Right ventricle myocardium superior (tissue), 1 donor: ENCODE data around the gene TRIM44. TPM values are rescaled to one million over a fixed set of nuclear protein-coding genes. Genes with fewer than 3 reads are reported as not detected.
"Not testable (repeated sequence)": the region's sequence is repeated elsewhere in the genome, so short reads cannot be mapped to it uniquely, and the experiment has no call there.

ENCODE experiments used
- ATAC-seq: fragments of 200-7000 bp; cut with Tn5 transposase; one replicate; pipeline ENCODE4 v1.9.1; 2020; ENCODE audit warnings: mild to moderate bottlenecking; ENCODE audit not compliant: poor library complexity
- DNase-seq: peaks from one replicate; pipeline ENCODE4 v3.0.0-alpha.2; 2020
- intact Hi-C: fragments of 100-400 bp; cut with DNase I; formaldehyde crosslinking; loops from one replicate; pipeline ENCODE4 v1.11.2; 2022
- total RNA-seq: library from RNA; stranded (reverse); fragmentation: NEBNext Ultra II Directional; extraction: Animal tissue kit (Norgen Biotek cat#: 25700); gene quantifications from one replicate; pipeline ENCODE4 v1.2.1, GENCODE V29; 2021
- donor health status: DM: no; HTN: yes; CAD: no; lungs with severe emphysema.

TRIM44 gene
- total RNA-seq, 1 donor from 2014 or later: 34.0 TPM

DNA sequence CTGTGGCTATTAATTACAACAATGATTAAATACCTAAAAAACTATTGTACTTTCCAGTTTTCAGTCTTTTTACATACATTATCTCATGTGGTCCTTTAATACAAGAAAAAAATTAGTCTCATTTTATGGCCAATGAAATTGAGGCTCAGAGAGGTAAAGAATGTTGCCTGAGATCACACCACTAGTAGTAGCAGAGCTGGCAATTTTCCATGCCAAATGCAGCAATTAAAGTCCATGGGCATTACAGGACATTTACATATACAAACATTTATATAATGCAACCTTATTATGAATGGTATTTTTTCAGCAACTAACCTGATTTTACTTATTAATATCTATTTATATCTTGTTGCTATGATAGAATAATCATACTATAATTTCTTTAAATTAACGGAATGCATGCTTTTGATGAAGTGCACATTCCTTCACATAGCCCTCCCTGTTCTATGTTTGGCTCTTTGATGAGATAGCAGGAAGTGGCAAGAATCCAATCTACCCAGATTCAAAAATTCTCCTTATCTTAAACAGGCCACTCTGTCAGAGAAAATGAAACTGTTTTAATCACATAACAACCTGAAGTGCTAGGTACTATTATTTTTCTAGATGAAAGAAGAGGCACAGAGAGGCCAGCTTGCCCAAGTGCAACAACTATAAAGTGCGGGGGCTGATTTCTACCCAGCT lies 160.4 kb downstream of the TRIM44 start:
- intact Hi-C loops: loop anchor here (5.0 to 10.0 kb wide), 2 partner anchors 208 to 309 kb away; partner anchors contain the start of gene FJX1
- DNase-seq: no peak
- ATAC-seq: no peak

DNA sequence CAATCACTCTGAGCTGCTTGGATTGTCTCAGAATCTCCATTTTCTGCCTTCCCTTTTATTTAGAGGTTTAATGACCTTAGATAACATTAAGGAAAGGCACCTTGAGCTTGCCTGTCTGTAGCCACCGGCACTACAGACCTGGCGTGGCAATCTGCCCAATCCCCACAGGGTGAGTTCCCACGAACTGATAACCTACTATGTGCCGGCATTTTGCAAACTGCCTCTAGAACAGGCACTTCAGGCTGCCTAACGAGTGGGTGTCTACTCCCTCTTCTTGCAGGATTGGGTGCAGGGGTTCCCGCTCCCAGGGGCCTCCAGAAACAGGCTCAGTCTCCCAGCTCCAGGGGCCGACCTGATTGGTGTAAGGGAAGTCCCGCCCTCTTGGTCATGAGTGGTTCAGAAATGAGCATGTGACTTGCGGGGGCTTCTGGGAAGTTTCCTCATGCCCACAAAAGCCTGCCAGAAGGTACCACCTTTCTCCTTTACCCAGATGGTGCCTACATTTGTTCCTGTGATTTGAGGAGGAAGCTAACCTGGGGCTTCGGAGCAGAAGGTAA lies 161.2 kb downstream of the TRIM44 start:
- intact Hi-C loops: loop anchor here (5.0 to 10.0 kb wide), 2 partner anchors 209 to 308 kb away; partner anchors contain the start of gene FJX1
- DNase-seq (no peak), ATAC-seq (no peak)

- intact Hi-C loops: loop anchor here (10.0 kb wide), 1 partner anchor 211 kb away; the partner anchor contains the start of gene FJX1
- no peak for ATAC-seq
These were observed 162.8 kb downstream of the TRIM44 start for GRCh38 chr11:35825386-35825785.

DNA sequence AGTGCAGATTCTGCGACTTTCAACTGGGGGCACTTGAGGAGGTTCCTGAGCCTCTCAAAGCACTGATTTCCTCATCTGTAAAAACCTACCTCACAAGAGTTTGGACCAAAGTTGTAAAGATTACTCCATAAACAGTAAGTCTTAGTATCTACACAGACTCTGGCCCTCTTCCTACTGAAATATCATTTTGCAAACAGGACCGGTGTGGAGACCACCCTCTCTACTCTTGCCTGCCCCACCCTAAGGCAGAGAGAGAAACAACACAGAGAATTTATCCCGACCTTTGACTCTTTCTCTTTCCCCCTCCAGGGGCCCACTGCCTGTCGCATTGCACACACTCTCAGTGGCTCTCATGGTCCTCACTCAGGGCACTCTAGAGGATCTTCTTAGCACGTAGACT lies 163.4 kb downstream of the TRIM44 start:
- intact Hi-C loops: loop anchor here (10.0 kb wide), 1 partner anchor 211 kb away; the partner anchor contains the start of gene FJX1
- DNase-seq (no peak), ATAC-seq (no peak)

More at GRCh38 chr11:35825386-35825785, 162.8 kb downstream of the TRIM44 start:
- DNase-seq: no peak

- intact Hi-C loops: loop anchor here (10.0 kb wide), 1 partner anchor 212 kb away; the partner anchor contains the start of gene FJX1
- ATAC-seq: no peak
These were observed 164.4 kb downstream of the TRIM44 start for GRCh38 chr11:35826949-35827348.

DNA sequence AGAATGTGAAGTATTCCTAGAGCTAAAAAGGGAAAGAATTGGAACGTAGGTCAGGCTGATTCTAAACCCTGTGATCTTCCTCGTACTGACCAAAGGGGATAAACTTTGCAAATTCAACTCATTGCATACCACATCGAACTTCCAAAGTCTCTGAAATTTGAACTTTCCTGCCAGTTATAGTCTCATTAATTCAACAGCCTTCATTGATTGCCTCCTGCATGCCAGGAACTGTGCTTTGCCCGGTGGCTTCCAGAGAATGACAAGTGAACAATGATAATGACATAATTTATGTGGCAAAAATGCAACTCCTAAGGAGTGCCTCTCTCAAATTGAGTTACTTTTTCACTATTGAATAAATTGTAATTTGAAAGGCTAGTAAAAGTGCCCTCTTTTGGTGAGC lies 173.6 kb downstream of the TRIM44 start:
- ATAC-seq (no peak), DNase-seq (no peak)
- intact Hi-C loops: no loop called here

More at GRCh38 chr11:35826949-35827348, 164.4 kb downstream of the TRIM44 start:
- DNase-seq: no peak

GRCh38 chr11:35838071-35838470 lies 175.5 kb downstream of the TRIM44 start:
- DNase-seq (no peak), ATAC-seq (no peak)
- intact Hi-C loops: no loop called here

DNA sequence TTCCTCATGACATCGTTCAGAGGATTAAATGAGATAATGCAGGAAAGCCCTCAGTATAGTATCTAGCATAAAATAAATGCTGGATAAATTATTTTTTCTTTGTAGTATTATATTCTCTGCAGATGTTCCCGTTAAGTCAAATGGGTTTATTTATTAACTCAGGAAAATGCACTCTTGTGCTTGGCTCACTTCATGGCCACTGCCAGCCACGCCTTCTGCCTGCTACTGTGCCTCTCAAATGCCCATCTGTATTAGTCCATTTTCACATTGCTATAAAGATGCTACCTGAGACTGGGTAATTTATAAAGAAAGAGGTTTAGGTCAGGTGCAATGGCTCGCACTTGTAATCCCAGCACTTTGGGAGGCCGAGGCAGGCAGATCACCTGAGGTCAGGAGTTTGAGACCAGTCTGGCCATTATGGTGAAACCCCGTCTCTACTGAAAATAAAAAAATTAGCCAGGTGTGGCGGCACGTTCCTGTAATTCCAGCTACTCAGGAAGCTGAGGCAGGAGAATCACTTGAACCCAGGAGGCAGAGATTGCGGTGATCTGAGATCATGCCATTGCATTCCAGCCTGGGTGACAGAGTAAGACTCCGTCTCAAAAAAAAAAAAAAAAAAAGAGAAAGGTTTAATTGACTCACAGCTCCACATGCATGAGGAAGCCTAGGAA lies 176.3 kb downstream of the TRIM44 start:
- ATAC-seq, intact Hi-C loops, DNase-seq: not testable (repeated sequence)

- DNase-seq (no peak), ATAC-seq (no peak)
- intact Hi-C loops: no loop called here
These were observed 177.0 kb downstream of the TRIM44 start for GRCh38 chr11:35839368-35840161.

DNA sequence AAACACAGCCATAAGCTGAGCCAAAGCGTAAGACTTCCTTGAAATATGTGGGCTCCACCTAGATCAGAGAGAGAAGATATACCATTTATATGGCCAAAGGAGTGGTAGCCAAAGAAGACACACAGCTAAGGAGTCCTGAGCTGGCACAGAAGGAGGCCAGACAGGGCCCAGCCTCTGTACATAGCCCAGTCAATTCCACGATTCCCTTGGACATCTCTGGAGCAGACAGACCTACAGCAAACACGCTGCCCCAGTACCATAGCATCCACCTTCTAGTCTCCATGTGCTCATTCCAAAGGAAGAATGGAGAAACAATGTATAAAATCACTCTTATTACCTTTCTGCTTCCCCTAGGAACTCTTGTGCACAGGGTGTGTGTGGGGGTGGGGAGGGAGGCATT lies 179.2 kb downstream of the TRIM44 start:
- ATAC-seq (no peak), DNase-seq (no peak)
- intact Hi-C loops: no loop called here

DNA sequence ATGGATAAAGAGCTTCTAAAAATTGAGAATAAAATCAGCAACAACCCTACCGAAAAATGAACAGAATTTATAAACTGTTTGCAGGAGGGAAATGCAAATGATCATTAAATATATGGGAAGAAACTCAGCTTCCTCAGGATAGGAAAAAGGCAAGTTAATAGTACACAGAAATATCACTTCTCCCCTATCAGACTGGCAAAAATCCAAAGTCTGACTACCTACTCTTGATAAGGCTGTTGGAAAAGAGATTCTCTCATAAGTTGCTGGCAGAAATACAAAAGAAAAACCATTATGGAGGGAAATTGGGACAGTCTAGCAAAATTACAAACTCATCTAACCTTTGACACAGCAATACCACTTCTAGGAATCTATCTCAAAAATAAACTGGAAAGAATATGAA lies 180.4 kb downstream of the TRIM44 start:
- DNase-seq (no peak), ATAC-seq (no peak)
- intact Hi-C loops: no loop called here

DNA sequence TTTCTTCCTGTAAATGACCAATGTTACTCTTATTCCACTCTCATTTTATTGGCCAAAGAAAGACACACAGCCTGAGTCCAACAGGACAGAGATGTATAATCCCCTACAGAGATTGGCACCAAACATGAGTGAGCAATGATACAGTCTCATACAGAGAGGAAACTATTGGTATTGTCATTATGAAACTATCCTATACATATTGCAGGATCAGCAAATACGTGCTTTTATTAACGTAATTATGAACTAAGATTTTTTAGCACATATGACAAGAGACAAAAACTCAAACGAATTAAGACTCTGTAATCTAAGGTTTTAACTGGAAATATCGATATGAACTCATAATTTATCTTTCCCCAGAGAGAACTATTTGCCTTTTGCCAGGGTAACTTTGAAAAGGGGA lies 182.0 kb downstream of the TRIM44 start:
- ATAC-seq (no peak), DNase-seq (no peak)
- intact Hi-C loops: no loop called here

DNA sequence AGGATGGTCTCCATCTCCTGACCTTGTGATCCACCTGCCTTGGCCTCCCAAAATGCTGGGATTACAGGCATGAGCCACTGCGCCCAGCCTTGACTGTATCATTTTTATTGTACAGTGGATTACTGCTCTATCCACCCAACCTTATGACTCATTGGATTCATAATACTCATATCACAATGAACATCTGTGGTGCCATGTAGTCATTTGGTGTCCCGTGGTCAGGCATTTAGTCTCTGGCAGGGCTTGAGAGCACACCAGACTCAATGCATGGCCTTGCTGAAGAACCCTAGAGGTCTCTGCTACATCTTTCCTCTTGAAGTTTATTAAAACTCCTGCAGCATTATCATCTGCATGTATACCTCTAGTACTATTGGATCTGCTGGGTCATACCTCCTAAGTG lies 183.3 kb downstream of the TRIM44 start:
- DNase-seq (no peak), ATAC-seq (no peak)
- intact Hi-C loops: no loop called here

- DNase-seq (no peak), ATAC-seq (no peak)
- intact Hi-C loops: no loop called here
These were observed 184.3 kb downstream of the TRIM44 start for GRCh38 chr11:35846874-35847273.

- intact Hi-C loops: no loop called here
- ATAC-seq (no peak), DNase-seq (no peak)
These were observed 184.9 kb downstream of the TRIM44 start for GRCh38 chr11:35847473-35847872.

DNA sequence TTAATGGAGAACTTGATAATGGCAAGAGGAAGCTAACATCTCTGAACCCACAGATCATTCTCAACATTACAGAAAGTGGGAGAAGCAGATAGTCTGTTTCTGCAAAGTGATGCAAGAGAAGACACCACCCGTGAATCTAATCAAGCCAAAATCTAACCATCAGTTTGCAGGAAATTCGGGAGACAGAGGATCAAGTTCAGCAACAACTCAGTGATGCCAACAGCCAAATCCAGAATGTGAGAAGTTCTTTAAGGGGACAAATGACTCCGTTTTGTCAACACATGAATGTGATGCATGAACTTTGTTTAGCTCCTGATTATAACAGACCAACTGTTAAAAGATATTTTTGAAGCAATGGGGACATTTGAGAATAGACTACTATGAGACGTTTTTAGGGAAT lies 186.0 kb downstream of the TRIM44 start:
- ATAC-seq: no peak
- DNase-seq: no peak
- intact Hi-C loops: no loop called here

DNA sequence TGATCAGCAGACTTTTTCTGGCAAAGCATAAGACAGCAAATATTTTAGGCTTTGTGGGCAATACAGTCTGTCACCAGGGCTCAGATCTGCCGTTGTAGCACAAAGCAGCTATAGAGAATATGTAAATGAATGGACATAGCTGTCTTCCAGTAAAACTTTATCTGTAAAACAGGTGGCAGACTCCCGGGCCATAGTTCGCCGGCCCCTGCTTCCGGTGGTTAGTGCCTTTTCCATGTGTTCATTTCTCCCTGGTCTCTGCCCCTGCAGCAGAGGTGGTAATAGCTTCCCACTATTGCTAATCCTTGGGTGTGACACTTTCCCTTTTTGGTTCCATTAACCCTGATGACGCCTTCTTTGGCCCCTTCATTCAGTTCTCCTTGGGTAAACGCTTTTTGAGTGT lies 187.6 kb downstream of the TRIM44 start:
- no peak for DNase-seq

DNA sequence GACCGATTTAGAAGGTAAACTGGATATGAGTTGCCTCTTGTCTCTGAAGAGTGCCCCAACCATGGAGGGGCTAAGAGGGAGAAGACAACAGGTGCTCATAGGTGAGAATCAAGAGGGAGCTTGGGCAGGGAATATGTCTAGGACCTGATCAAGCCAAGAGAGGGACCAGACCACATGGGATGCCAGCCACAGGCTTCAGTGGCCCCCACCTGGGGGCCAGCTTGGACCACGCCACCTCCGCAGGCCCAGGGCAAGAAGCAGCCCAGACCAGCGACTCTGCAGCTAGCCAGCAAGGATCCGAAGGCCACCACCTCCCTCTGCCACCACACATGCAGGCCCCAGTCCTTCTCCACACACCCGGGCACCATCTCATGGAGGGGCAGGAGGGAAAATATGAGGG lies 188.8 kb downstream of the TRIM44 start:
- intact Hi-C loops: no loop called here
- DNase-seq: no peak
- ATAC-seq: no peak

More for the DNA sequence above, 187.6 kb downstream of the TRIM44 start:
- no peak for ATAC-seq
- intact Hi-C loops: no loop called here

DNA sequence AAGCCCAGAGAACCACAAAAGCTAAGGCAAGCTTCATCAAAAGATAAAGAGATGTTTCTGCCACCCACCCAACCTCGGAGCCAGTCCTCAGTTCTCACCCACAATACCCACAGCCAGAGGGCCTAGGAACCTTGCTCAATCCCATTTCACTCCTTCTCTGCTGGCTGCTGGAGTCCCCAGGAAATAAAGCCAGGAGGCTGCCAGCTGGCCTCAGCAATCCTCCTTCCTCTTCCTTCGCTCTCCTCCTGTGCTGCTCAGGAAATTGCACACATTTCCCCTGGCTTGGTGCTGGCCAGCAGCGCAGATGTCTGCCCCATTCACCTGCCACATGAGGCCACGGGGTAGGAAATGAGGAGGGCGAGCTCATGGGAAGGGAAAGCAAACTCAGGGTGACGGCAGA lies 189.5 kb downstream of the TRIM44 start:
- peak; percentile 65 for DNase-seq
- intact Hi-C loops: no loop called here
- peak; percentile 70 for ATAC-seq
